ENCODE results near the gene C6orf89. TPM values are rescaled to one million over a fixed set of nuclear protein-coding genes. Genes with fewer than 3 reads are reported as not detected.

The C6orf89 gene
- total and polyA plus RNA-seq, 2 of the 8 experiments (the other 6 are each of a cell fraction or from before 2014, with no cell fraction given) = 4.6 to 12.3 TPM

DNA sequence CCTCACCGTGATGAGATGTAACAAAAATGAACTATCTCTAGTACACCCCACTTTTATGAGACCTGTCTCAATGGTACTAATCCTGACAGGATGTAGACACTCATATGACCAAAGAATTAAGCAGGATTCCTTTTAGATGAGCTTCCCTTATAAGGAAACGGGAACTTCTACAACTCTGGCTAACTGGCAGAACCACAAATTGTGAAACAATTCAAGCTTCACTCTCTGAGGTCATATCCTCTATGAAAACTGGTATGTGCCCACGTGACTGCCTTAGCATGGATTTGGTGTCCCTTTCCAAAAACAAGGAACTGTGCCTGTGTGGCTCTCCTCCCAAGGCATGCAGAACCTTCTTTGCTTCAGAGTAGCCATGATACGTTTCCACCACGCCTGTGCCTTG, 32.4 kb upstream of the C6orf89 start:
- Histone ChIP-seq H3K27ac (ENCODE audit: low read depth, low read length) (no peak overlapping the region), H3K56ac (replicated peaks; ENCODE audit: insufficient read length, low read depth, low read length) (no peak overlapping the region), H2AFZ (ENCODE audit: low read length) (no peak overlapping the region), H4K91ac (replicated peaks; ENCODE audit: insufficient read length, low read length) (no peak overlapping the region), H3K4me3 (ENCODE audit: extremely low read depth in 1 of 4, insufficient read depth in 2 of 4, low read depth in 3 of 4, low read length in 4 of 4) (no peak overlapping the region), H2BK120ac (replicated peaks; ENCODE audit: low read depth, low read length) (no peak overlapping the region), H2BK20ac (ENCODE audit: low read length) (no peak overlapping the region), H3K4me2 (ENCODE audit: insufficient read depth in 1 of 2, low read depth in 2 of 2, low read length in 2 of 2) (no peak overlapping the region), H2BK12ac (ENCODE audit: low read depth, low read length) (no peak overlapping the region), H3K79me2 (ENCODE audit: control insufficient read depth in 1 of 2, insufficient read depth in 2 of 2, low read length in 2 of 2) (peaks cover 3 to 11% of the 10 kb centered on the region in 2 experiments; a peak in 2 of 4 replicates), H3K36me3 (ENCODE audit: control insufficient read depth in 2 of 4, insufficient read depth in 4 of 4, low read length in 3 of 4) (peaks cover 9 to 44% (median 18%) of the 10 kb centered on the region in 4 experiments; a peak in 7 of 8 replicates), H3K9me3 (ENCODE audit: insufficient read depth in 2 of 2, low read depth in 1 of 2, low read length in 1 of 2) (peaks cover 0 to 3% of the 10 kb centered on the region in 2 experiments; a peak in 2 of 4 replicates), H3K18ac (ENCODE audit: extremely low read depth, low read length) (no peak overlapping the region), H3K27me3 (replicated peaks in 1 of 4; ENCODE audit: control insufficient read depth in 3 of 4, extremely low read depth in 1 of 4, insufficient read depth in 3 of 4, low read length in 3 of 4) (peaks cover 0 to 5% (median 0%) of the 10 kb centered on the region in 4 experiments; a peak in 1 of 7 replicates), H3K4me1 (replicated peaks in 1 of 4; ENCODE audit: control insufficient read depth in 3 of 4, insufficient read depth in 4 of 4, low read length in 3 of 4) (peaks cover 5 to 15% (median 8%) of the 10 kb centered on the region in 4 experiments), H3K9ac (replicated peaks in 1 of 4; ENCODE audit: extremely low read depth in 1 of 4, low read depth in 3 of 4, low read length in 3 of 4) (no peak overlapping the region), H3K23ac (ENCODE audit: insufficient read length) (no peak overlapping the region), H3K4ac (replicated peaks; ENCODE audit: insufficient read length, low read depth, low read length) (no peak overlapping the region), H2BK5ac (ENCODE audit: low read depth, low read length) (no peak overlapping the region), H4K5ac (ENCODE audit: insufficient read length, low read depth, low read length) (no peak overlapping the region), H2AK5ac (ENCODE audit: low read depth, low read length) (no peak overlapping the region), H2BK15ac (ENCODE audit: low read length) (no peak overlapping the region), H4K8ac (ENCODE audit: extremely low read depth, insufficient read depth, low read length) (no peak overlapping the region), H3K14ac (ENCODE audit: insufficient read length) (no peak overlapping the region), H3K23me2 (ENCODE audit: low read depth, low read length) (peaks cover 5% of the 10 kb centered on the region), H4K20me1 (replicated peaks in 1 of 2; ENCODE audit: control insufficient read depth in 1 of 2, insufficient read depth in 2 of 2, low read length in 2 of 2) (no peaks in the 10 kb centered on the region), H3K79me1 (ENCODE audit: low read depth, low read length) (peaks cover 5% of the 10 kb centered on the region; the same call in 1 of the 2 replicates)
- FAIRE-seq = no peak
- 81% methylated on average over 5 of the region's 5 CpGs; no CpG with 5 or more reads in 1 of the 2 experiments for WGBS, 2 experiments (ENCODE audit: extremely low coverage in 1 of 2, insufficient coverage in 1 of 2, insufficient read length in 1 of 2, insufficient replicate concordance in 2 of 2, low coverage in 1 of 2, low lambda C conversion rate in 2 of 2, missing lambda C conversion rate in 1 of 2)
- ChIA-PET POLR2A (ENCODE audit: partially characterized antibody) (interaction anchor here (1.0 to 1.8 kb wide), 4 partner anchors 11 to 71 kb away, joined by 3 to 7 read pairs (median 3); partner anchors contain the start of gene PPIL1), CTCF (ENCODE audit: partially characterized antibody) (interaction anchor here (0.6 to 13.7 kb wide), 10 partner anchors 9 to 83 kb away, joined by 3 to 293 read pairs (median 78); partner anchors contain the start of gene PPIL1)
- DNase-seq (ENCODE audit: low read depth in 1 of 2, low spot score in 2 of 2) = no peak
- no peak for TF ChIP-seq RAD21 (IDR thresholded peaks at IDR 0.05 in 1 of 2, conservative IDR thresholded peaks at IDR 0.05 in 1 of 2; ENCODE audit: low read depth in 2 of 2, low read length in 2 of 2)
- no peak for TF ChIP-seq RNF2 (IDR thresholded peaks at IDR 0.05; ENCODE audit: borderline replicate concordance, low read depth, low read length, missing control alignments, poor library complexity, severe bottlenecking)
- no peak for TF ChIP-seq TBP (IDR thresholded peaks at IDR 0.05; ENCODE audit: low read depth, low read length)
- TF ChIP-seq CHD2 (IDR thresholded peaks at IDR 0.05; ENCODE audit: low read length) = no peak
